Activated CD8-positive, alpha-beta memory T cell treated with anti-CD3 and anti-CD28 coated beads, Interleukin-2, amount 50 U/mL, for 48 hours (primary cell): ENCODE results near the gene PPIL6.
A peak's percentile ranks its signal among the peaks of the same experiment; 100 is the strongest.
"Not testable (repeated sequence)": the region's sequence is repeated elsewhere in the genome, so short reads cannot be mapped to it uniquely, and the experiment has no call there.

Experiments
- DNase-seq: peaks from one replicate; pipeline ENCODE4 v3.0.0-alpha.2; 2020

Gene PPIL6

GRCh38 chr6:109393157-109393885, 47.1 kb downstream of the PPIL6 start:
- DNase-seq = no peak

- no peak for DNase-seq
Observed at GRCh38 chr6:109389650-109390274, 50.7 kb downstream of the PPIL6 start.

- DNase-seq = no peak
Observed at GRCh38 chr6:109388265-109388664, 52.2 kb downstream of the PPIL6 start.

- no peak for DNase-seq
Observed at GRCh38 chr6:109383438-109383940, 56.9 kb downstream of the PPIL6 start.

- peak; percentile 96 for DNase-seq
Observed at GRCh38 chr6:109382576-109383437, 57.6 kb downstream of the PPIL6 start.

- DNase-seq = peak; percentile 92
Observed at GRCh38 chr6:109381747-109382575, 58.5 kb downstream of the PPIL6 start, which contains the start of gene CD164. Gene CD164, minus strand, starts transcription at chr6:109382467. Its CDS starts 89 bp downstream, at chr6:109382378.

GRCh38 chr6:109381061-109381746, 59.2 kb downstream of the PPIL6 start:
- no peak for DNase-seq

GRCh38 chr6:109379711-109380110, 60.7 kb downstream of the PPIL6 start:
- no peak for DNase-seq

GRCh38 chr6:109377717-109378116, 62.7 kb downstream of the PPIL6 start:
- no peak for DNase-seq

- DNase-seq = no peak
Observed at GRCh38 chr6:109374326-109374892, 66.0 kb downstream of the PPIL6 start.

- no peak for DNase-seq
Observed at GRCh38 chr6:109373762-109374161, 66.7 kb downstream of the PPIL6 start.

- DNase-seq = no peak
Observed at GRCh38 chr6:109373331-109373730, 67.1 kb downstream of the PPIL6 start.

- DNase-seq = no peak
Observed at GRCh38 chr6:109372130-109372529, 68.3 kb downstream of the PPIL6 start.

- DNase-seq = no peak
Observed at GRCh38 chr6:109370792-109371191, 69.6 kb downstream of the PPIL6 start.

- no peak for DNase-seq
Observed at GRCh38 chr6:109370336-109370735, 70.1 kb downstream of the PPIL6 start.

GRCh38 chr6:109369728-109370127, 70.7 kb downstream of the PPIL6 start:
- no peak for DNase-seq

- DNase-seq = not testable (repeated sequence)
Observed at GRCh38 chr6:109364382-109365078, 75.9 kb downstream of the PPIL6 start.

- no peak for DNase-seq
Observed at GRCh38 chr6:109363753-109364152, 76.7 kb downstream of the PPIL6 start.

GRCh38 chr6:109362102-109362884, 78.1 kb downstream of the PPIL6 start:
- DNase-seq = no peak

- DNase-seq = no peak
Observed at GRCh38 chr6:109360791-109361190, 79.6 kb downstream of the PPIL6 start.
